Prostate gland (tissue), 2 donors: ENCODE measurements around the gene VKORC1.

ENCODE experiments used
- CTCF ChIP-seq, 4 experiments: fragments of 200-600 bp in 2 of 4; fragments of 450-650 bp in 2 of 4; sonication (generic) in 2 of 4; IDR thresholded peaks; 1 replicate in 3 of 4; 2 replicates in 1 of 4; pipeline ENCODE4 v1.5.1; 2016 to 2019; ENCODE audit warnings: antibody characterized with exemption in 4 of 4, mild to moderate bottlenecking in 2 of 4, moderate library complexity in 2 of 4
- POLR2A ChIP-seq: fragments of 450-650 bp; IDR thresholded peaks from one replicate; pipeline ENCODE4 v1.6.1; 2016; ENCODE audit warnings: antibody characterized with exemption, mild to moderate bottlenecking

GRCh38 chr16:31063843-31064611 is 30.6 kb downstream of the VKORC1 start:
- TF ChIP-seq CTCF (IDR thresholded peaks at IDR 0.05): no peak
- no peak for TF ChIP-seq POLR2A
